ENCODE data around the gene SECTM1. TPM values are rescaled to one million over a fixed set of nuclear protein-coding genes. Genes with fewer than 3 reads are reported as not detected.
"Not testable (repeated sequence)": the region's sequence is repeated elsewhere in the genome, so short reads cannot be mapped to it uniquely, and the experiment has no call there.

The SECTM1 gene
- total RNA-seq (9.3 and 9.7 TPM in 2 replicates), polyA plus RNA-seq (9.9 and 15.0 TPM in 2 replicates)

DNA sequence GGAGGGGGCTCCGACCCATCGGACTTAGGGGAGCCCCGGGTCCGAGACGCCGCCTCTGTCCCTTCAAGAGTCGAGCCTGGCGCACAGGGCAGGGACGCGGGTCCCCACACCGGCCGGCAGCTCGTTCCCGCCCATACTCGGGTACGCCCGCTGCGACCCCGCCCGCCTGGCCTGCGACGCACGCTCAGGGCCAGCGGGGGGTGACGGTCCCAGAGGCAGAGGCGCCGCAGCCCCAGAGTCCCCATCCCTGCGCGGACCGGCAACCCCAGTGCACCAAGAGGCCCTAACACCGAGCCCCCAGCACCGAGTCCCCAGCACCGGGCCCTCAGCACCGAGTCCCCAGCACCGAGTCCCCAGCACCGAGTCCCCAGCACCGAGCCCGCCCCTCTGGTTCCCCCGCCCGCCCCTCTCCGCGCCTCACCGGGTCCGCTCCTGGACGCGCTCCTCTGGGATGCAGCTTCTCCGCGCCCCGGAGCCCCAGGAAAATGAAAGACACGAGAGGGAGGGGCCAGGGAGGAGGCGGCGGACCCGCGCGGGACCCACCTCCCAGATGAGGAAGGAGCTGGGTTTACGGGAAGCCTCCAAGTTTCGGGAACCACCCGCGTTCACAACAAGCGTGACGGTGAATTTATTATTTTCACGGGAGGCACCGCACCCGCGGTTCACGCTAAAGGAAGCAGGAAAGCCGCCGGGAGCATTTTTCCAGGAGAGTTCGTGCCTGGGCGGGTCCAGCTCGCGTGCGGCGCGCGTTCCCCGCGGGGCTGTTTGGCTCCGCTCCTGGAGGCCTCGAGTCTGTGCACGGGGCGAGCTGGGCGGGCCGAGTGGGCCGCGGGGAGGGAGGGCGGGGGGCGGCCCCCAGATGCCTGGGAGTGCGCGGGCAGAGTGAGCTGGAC lies at the start of gene SECTM1:
Gene SECTM1 (minus strand): TSS at position 488 of the 893 bp plus-strand sequence. CDS start 6,526 bp downstream, outside the sequence.
- peak; percentile 76 for DNase-seq (ENCODE audit: low spot score)
- peak within 1 kb of the TSS; percentile 19 for H3K4me3 ChIP-seq
- H3K36me3 ChIP-seq (replicated peaks; ENCODE audit: insufficient read depth, low read depth) = no peaks in the 10 kb centered on the region
- H2AFZ ChIP-seq = peak within 1 kb of the TSS; percentile 50
- WGBS (ENCODE audit: low lambda C conversion rate, missing lambda C conversion rate) = 7% methylated on average over 53 of the region's 90 CpGs
- no peaks in the 10 kb centered on the region for H4K20me1 ChIP-seq (ENCODE audit: insufficient read depth, poor library complexity, severe bottlenecking)
- H3K4me2 ChIP-seq = peak within 1 kb of the TSS; percentile 93
- H3K9me3 ChIP-seq (ENCODE audit: low read depth) = no peaks in the 10 kb centered on the region
- H3K27me3 ChIP-seq = no peaks in the 10 kb centered on the region
- TF ChIP-seq, protein P1, sequence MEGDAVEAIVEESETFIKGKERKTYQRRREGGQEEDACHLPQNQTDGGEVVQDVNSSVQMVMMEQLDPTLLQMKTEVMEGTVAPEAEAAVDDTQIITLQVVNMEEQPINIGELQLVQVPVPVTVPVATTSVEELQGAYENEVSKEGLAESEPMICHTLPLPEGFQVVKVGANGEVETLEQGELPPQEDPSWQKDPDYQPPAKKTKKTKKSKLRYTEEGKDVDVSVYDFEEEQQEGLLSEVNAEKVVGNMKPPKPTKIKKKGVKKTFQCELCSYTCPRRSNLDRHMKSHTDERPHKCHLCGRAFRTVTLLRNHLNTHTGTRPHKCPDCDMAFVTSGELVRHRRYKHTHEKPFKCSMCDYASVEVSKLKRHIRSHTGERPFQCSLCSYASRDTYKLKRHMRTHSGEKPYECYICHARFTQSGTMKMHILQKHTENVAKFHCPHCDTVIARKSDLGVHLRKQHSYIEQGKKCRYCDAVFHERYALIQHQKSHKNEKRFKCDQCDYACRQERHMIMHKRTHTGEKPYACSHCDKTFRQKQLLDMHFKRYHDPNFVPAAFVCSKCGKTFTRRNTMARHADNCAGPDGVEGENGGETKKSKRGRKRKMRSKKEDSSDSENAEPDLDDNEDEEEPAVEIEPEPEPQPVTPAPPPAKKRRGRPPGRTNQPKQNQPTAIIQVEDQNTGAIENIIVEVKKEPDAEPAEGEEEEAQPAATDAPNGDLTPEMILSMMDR (IDR thresholded peaks at IDR 0.05; ENCODE audit: poor library complexity) = no peak
- TF ChIP-seq EZH2phosphoT487 (IDR thresholded peaks at IDR 0.05; ENCODE audit: low read depth, severe bottlenecking, unreplicated experiment) = no peak
- TF ChIP-seq EZH2 (IDR thresholded peaks at IDR 0.05; ENCODE audit: borderline replicate concordance) = no peak
- H3K27ac ChIP-seq = peak within 1 kb of the TSS; percentile 59
- H3K79me2 ChIP-seq = no peaks in the 10 kb centered on the region
- no peaks in the 10 kb centered on the region for H3K9me2 ChIP-seq (replicated peaks; ENCODE audit: insufficient read depth)
- H3K4me1 ChIP-seq (ENCODE audit: insufficient read depth) = peaks cover 60% of the 10 kb centered on the region

DNA sequence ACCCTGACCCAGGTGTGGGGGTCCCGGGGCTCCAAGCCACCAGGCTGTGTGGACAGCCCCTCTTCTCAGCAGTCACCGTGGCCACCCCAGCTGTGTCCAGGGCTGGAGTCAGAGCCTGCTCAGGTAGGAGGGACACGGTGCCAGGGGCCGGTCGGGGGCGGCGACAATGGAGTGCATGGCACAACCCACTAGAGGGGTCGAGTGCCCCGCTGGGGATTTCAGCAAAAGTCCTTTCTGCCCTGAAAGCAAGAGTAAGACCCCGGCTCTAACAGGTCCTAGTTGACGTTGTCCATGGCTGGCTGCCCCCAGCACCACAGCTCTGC lies 49.3 kb upstream of the SECTM1 start:
- Histone ChIP-seq H2AFZ (no peak overlapping the region), H3K27me3 (no peaks in the 10 kb centered on the region), H3K4me1 (ENCODE audit: insufficient read depth) (peaks cover 14% of the 10 kb centered on the region), H3K9me3 (ENCODE audit: low read depth) (no peaks in the 10 kb centered on the region), H3K79me2 (no peaks in the 10 kb centered on the region), H4K20me1 (ENCODE audit: insufficient read depth, poor library complexity, severe bottlenecking) (no peaks in the 10 kb centered on the region), H3K4me3 (no peak overlapping the region), H3K27ac (no peak overlapping the region), H3K9me2 (replicated peaks; ENCODE audit: insufficient read depth) (no peaks in the 10 kb centered on the region), H3K36me3 (replicated peaks; ENCODE audit: insufficient read depth, low read depth) (no peaks in the 10 kb centered on the region), H3K4me2 (no peak overlapping the region)
- TF ChIP-seq, protein P1 (IDR thresholded peaks at IDR 0.05; ENCODE audit: poor library complexity) = no peak
- TF ChIP-seq EZH2 (IDR thresholded peaks at IDR 0.05; ENCODE audit: borderline replicate concordance) = no peak
- TF ChIP-seq EZH2phosphoT487 (IDR thresholded peaks at IDR 0.05; ENCODE audit: low read depth, severe bottlenecking, unreplicated experiment) = no peak
- WGBS (ENCODE audit: low lambda C conversion rate, missing lambda C conversion rate) = 95% methylated on average over 9 of the region's 11 CpGs
- no peak for DNase-seq (ENCODE audit: low spot score)

DNA sequence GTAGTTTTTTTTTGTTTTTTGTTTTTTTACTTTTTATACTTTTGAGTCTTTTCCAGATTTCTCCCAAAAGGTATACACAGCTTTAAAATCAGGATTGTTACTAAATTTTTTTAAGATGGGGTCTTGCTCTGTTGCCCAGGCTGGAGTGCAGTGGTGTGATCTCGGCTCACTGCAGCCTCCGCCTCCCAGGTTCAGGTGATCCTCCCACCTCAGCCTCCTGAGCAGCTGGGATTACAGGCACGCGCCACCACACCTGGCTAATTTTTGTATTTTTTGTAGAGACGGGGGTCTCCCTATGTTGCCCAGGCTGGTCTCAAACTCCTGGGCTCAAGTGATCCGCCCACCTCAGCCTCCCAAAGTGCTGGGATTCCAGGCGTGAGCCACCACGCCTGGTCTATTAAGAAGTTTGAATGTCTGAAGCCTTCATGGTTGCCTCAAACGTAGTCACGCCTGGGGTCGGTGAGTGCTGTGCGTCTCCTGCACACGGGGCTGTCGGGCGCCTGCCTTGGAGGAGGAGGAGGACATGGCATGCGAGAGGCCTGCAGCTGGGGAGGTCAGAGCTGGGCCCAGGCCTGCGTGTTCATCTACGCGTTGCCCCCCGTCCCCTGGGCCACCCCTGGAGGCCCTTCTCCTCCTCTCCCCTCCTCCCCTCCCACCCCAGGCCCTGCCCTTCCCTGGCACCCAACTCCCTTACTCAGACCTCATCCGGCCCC lies 48.8 kb upstream of the SECTM1 start:
- 88% methylated on average over 18 of the region's 21 CpGs for WGBS (ENCODE audit: low lambda C conversion rate, missing lambda C conversion rate)

DNA sequence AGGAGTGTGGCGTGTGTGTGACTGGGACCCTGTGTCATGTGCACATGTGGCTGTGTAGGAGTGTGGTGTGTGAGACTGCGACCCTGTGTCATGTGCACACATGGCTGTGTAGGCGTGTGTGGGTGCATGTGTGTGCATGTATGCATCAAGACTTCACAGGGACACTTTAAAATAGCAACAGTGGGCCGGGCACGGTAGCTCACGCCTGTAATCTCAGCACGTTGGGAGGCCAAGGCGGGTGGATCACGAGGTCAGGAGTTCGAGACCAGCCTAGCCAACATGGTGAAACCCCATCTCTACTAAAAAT lies 48.1 kb upstream of the SECTM1 start:
- H3K36me3 ChIP-seq (replicated peaks; ENCODE audit: insufficient read depth, low read depth); H4K20me1 ChIP-seq (ENCODE audit: insufficient read depth, poor library complexity, severe bottlenecking); DNase-seq (ENCODE audit: low spot score); H3K4me1 ChIP-seq (ENCODE audit: insufficient read depth); H3K79me2 ChIP-seq; H3K4me3 ChIP-seq; H3K9me3 ChIP-seq (ENCODE audit: low read depth); H2AFZ ChIP-seq; H3K9me2 ChIP-seq (replicated peaks; ENCODE audit: insufficient read depth); H3K4me2 ChIP-seq; H3K27ac ChIP-seq; H3K27me3 ChIP-seq: not testable (repeated sequence)
- WGBS (ENCODE audit: low lambda C conversion rate, missing lambda C conversion rate) = 83% methylated on average over 10 of the region's 10 CpGs

More for the DNA sequence above, 48.8 kb upstream of the SECTM1 start:
- H3K9me3 ChIP-seq (ENCODE audit: low read depth); H3K27me3 ChIP-seq; DNase-seq (ENCODE audit: low spot score); H3K9me2 ChIP-seq (replicated peaks; ENCODE audit: insufficient read depth); H3K27ac ChIP-seq; H2AFZ ChIP-seq; H3K79me2 ChIP-seq; H3K4me2 ChIP-seq; H4K20me1 ChIP-seq (ENCODE audit: insufficient read depth, poor library complexity, severe bottlenecking); H3K36me3 ChIP-seq (replicated peaks; ENCODE audit: insufficient read depth, low read depth); H3K4me3 ChIP-seq: not testable (repeated sequence)
- peaks cover 14% of the 10 kb centered on the region for H3K4me1 ChIP-seq (ENCODE audit: insufficient read depth)

Measured in hepatocyte (in vitro differentiated cells).